OCI-LY3 (cell line): ENCODE results near the gene TGM1.

ENCODE experiments used
- CTCF ChIP-seq: fragments of 200-600, 300-600 bp; sonication (generic); IDR thresholded peaks from 2 replicates; pipeline ENCODE4 v1.5.1; 2014; ENCODE audit warnings: antibody characterized with exemption, low read length, low read depth
- EZH2phosphoT487 ChIP-seq: fragments of 200-600 bp; shearing (Covaris generic); IDR thresholded peaks from 2 replicates; pipeline ENCODE4 v1.6.1; 2018; ENCODE audit warnings: antibody characterized with exemption, mixed run types, low read depth

DNA sequence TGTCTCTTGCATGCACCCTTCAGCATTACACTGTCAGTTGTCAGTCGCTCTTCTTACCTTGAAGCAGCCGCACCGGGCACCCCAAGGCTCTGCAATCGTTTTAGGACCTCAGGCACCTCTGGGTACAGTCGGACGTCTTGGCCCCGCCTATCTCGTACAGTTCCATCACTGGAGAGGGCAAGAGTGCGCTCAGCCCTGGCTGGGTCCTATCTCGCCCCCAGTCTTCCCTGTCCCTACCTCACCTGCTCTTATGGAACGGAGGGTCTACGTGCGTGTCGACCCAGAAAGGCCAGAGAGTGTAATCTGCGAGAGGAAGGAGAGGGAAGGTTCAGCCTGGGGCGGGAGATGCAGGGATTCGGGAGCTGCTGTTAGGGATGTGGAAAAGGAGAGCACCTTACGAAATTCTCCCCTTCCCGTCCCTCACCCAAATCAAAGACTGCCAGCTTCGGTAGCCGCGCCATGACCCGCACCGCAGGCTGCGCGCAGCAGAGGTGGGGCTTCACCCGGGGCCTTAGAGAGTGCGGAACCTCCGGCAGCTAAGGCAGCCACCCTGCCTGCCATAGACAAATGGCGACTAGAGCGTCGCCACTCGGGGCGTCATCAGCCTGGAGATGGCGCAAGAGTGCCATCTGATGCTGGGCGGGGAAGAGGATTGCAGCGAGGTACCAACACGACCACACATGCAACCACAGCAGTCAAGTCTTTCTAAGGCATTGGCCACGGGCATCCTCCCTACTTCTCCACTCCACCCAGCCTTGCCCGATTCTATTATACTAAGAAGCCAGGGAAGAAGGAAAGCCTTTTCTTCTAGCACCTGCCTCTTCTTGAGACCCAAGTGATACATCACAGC is 47.3 kb downstream of the TGM1 start, which contains the start of gene MDP1:
- TF ChIP-seq CTCF (peak; percentile 79), EZH2phosphoT487 (no peak)
